B cell (primary cell): ENCODE data around the gene NEUROD2. TPM values are rescaled to one million over a fixed set of nuclear protein-coding genes. Genes with fewer than 3 reads are reported as not detected.

ENCODE experiments used
- ATAC-seq: fragments of 200-7000 bp; cut with Tn5 transposase; one replicate; pipeline ENCODE4 v1.10.0; 2021; ENCODE audit warnings: low read depth, mild to moderate bottlenecking, moderate number of reproducible peaks, moderate library complexity
- CTCF ChIA-PET: fragments of 350-600 bp; sonication (Branson Sonifier 250); formaldehyde crosslinking; loops from one replicate; lab custom pipeline; 2021; ENCODE audit warnings: antibody characterized with exemption, inconsistent platforms; lab: Charles Lee
- POLR2A ChIA-PET: fragments of 350-600 bp; sonication (Branson Sonifier 250); formaldehyde crosslinking; loops from one replicate; lab custom pipeline; 2021; ENCODE audit warnings: antibody characterized with exemption; lab: Charles Lee
- DNase-seq: peaks from one replicate; pipeline ENCODE4 v3.0.0; 2013
- H2AFZ ChIP-seq: 2 replicates; pipeline ENCODE4 v1.6.1; 2012; ENCODE audit warnings: mild to moderate bottlenecking, low read depth, low read length; ENCODE audit not compliant: insufficient read depth, poor library complexity, severe bottlenecking
- H3K27ac ChIP-seq, 2 donors: 1 replicate in 1 of 2; 2 replicates in 1 of 2; pipeline ENCODE4 v1.5.1; 2012 to 2013; ENCODE audit warnings: low read length in 2 of 2, mild to moderate bottlenecking in 2 of 2, moderate library complexity in 1 of 2
- H3K27me3 ChIP-seq, 4 experiments: fragments of 200-600 bp in 1 of 4; sonication (generic) in 1 of 4; replicated peaks in 1 of 4; 1 replicate in 2 of 4; 2 replicates in 2 of 4; pipeline versions ENCODE4 v1.6.1 to v1.7.0; 2013 to 2016; ENCODE audit warnings: low read length in 3 of 4, mild to moderate bottlenecking in 2 of 4, mixed read lengths in 1 of 4, moderate library complexity in 1 of 4; ENCODE audit not compliant: insufficient read depth in 4 of 4, control insufficient read depth in 3 of 4; ENCODE audit errors: control extremely low read depth in 1 of 4
- H3K36me3 ChIP-seq, 2 experiments: replicated peaks in 1 of 2; 1 replicate in 1 of 2; 2 replicates in 1 of 2; pipeline versions ENCODE4 v1.6.1 to v1.7.1; 2013; ENCODE audit warnings: low read length in 1 of 2; ENCODE audit not compliant: insufficient read depth in 2 of 2, control insufficient read depth in 1 of 2; ENCODE audit errors: control extremely low read depth in 1 of 2, extremely low read depth in 1 of 2
- H3K4me1 ChIP-seq, 2 donors: fragments of 200-600 bp in 1 of 2; sonication (generic) in 1 of 2; 1 replicate in 1 of 2; 2 replicates in 1 of 2; pipeline versions ENCODE4 v1.5.1 to v1.6.1; 2013 to 2017; ENCODE audit warnings: low read length in 2 of 2; ENCODE audit not compliant: control insufficient read depth in 2 of 2, insufficient read depth in 2 of 2
- H3K4me2 ChIP-seq: replicated peaks from 2 replicates; pipeline ENCODE3; 2012; ENCODE audit warnings: mild to moderate bottlenecking, low read depth, low read length; ENCODE audit not compliant: poor library complexity, severe bottlenecking
- H3K4me3 ChIP-seq, 5 experiments: fragments of 200-600 bp in 1 of 5; sonication (generic) in 1 of 5; 1 replicate in 3 of 5; 2 replicates in 2 of 5; pipeline versions ENCODE4 v1.5.1 to v1.7.0; 2011 to 2016; ENCODE audit warnings: low read length in 4 of 5, mild to moderate bottlenecking in 4 of 5, low read depth in 2 of 5, control low read depth in 1 of 5, moderate library complexity in 1 of 5; ENCODE audit not compliant: insufficient read depth in 1 of 5; ENCODE audit errors: control extremely low read depth in 1 of 5, extremely low read depth in 1 of 5
- H3K79me2 ChIP-seq: fragments of 200-600 bp; sonication (generic); one replicate; pipeline ENCODE4 v1.6.0; 2016; ENCODE audit warnings: low read length; ENCODE audit not compliant: control insufficient read depth, insufficient read depth
- H3K9ac ChIP-seq: fragments of 200-600 bp; sonication (generic); 2 replicates; pipeline ENCODE4 v1.6.1; 2017; ENCODE audit warnings: mild to moderate bottlenecking, low read length, moderate library complexity
- H3K9me3 ChIP-seq, 3 donors: one replicate each; pipeline versions ENCODE4 v1.6.1 to v1.7.1; 2013; ENCODE audit warnings: low read length in 2 of 3; ENCODE audit not compliant: control insufficient read depth in 2 of 3, insufficient read depth in 1 of 3; ENCODE audit errors: control extremely low read depth in 1 of 3
- H4K20me1 ChIP-seq: 2 replicates; pipeline ENCODE4 v1.6.0; 2012; ENCODE audit warnings: mild to moderate bottlenecking, low read length; ENCODE audit not compliant: insufficient read depth, control insufficient read depth, poor library complexity, severe bottlenecking
- H3K27ac Mint-ChIP-seq: one replicate; pipeline ENCODE4 v1.8.0; 2021; ENCODE audit warnings: mixed read lengths
- H3K27me3 Mint-ChIP-seq: one replicate; pipeline ENCODE4 v1.8.0; 2021; ENCODE audit warnings: mixed read lengths
- H3K4me1 Mint-ChIP-seq: one replicate; pipeline ENCODE4 v1.8.0; 2021; ENCODE audit warnings: mixed read lengths
- H3K4me3 Mint-ChIP-seq: one replicate; pipeline ENCODE4 v1.8.0; 2021; ENCODE audit warnings: mixed read lengths
- H3K9me3 Mint-ChIP-seq: one replicate; pipeline ENCODE4 v1.8.0; 2022; ENCODE audit warnings: mixed read lengths; ENCODE audit not compliant: insufficient read depth
- EZH2 ChIP-seq: IDR thresholded peaks from 2 replicates; pipeline ENCODE4 v1.6.1; 2012; ENCODE audit warnings: borderline replicate concordance, low read depth, mild to moderate bottlenecking, moderate library complexity, low read length; ENCODE audit not compliant: insufficient read depth, poor library complexity, severe bottlenecking
- WGBS: methylation state at CpG from one replicate; pipeline ENCODE4 v1.1.5; 2013; ENCODE audit warnings: missing lambda C conversion rate; ENCODE audit not compliant: insufficient coverage; 5-methylcytosine and 5-hydroxymethylcytosine counted together
- intact Hi-C: fragments of 100-400 bp; cut with micrococcal nuclease; formaldehyde crosslinking; loops from one replicate; pipeline ENCODE4 v1.10.0; 2022
- polyA plus RNA-seq: library from polyadenylated mRNA; depleted of rRNA; stranded (reverse); fragments of >200 nt; gene quantifications from 2 replicates; pipeline ENCODE4 v1.2.3, GENCODE V29; 2012
- total RNA-seq, 2 donors: library from RNA; stranded (reverse); fragments of 120-200 nt in 1 of 2; gene quantifications; 1 replicate in 1 of 2; 2 replicates in 1 of 2; pipeline versions ENCODE4 v1.2.3 to v1.2.4, GENCODE V29; 2013 to 2022
- TF ChIP-seq, protein P1 (sequence below): fragments of 200-600 bp; IDR thresholded peaks from one replicate; pipeline ENCODE4 v1.8.0; 2022; ENCODE audit warnings: antibody characterized with exemption, mild to moderate bottlenecking

Gene NEUROD2
- total and polyA plus RNA-seq, 2 donors (not counting 1 experiment from before 2014, with no cell fraction given): 0.04 TPM; not detected in 1

DNA sequence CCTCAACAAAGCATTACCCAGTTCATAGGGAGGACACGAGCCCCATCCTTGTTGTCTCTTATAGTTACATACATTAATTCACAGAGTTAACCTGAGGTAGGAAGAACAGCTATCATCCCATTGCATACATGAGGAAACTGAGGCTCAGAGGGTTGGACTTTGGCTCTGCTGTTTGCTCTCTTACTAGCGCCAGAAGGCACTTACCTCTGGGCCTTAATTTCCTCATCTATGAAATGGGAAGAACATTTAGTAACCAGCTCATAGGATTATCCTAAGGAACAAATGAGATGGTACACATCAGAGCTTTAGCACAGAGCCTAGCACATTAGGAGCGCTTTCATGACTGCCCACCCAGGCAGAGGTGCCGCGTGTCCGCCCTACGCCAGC, 27.6 kb downstream of the NEUROD2 start:
- Histone ChIP-seq H3K27me3 (peaks cover 0 to 3% (median 0%) of the 10 kb centered on the region in 4 experiments), H3K4me2 (no peak overlapping the region), H3K27ac (no peak overlapping the region), H4K20me1 (no peaks in the 10 kb centered on the region), H3K36me3 (no peaks in the 10 kb centered on the region), H3K9me3 (no peaks in the 10 kb centered on the region), H3K4me3 (no peak overlapping the region), H3K9ac (no peak overlapping the region), H3K79me2 (no peaks in the 10 kb centered on the region), H3K4me1 (no peaks in the 10 kb centered on the region), H2AFZ (no peak overlapping the region)
- Mint-ChIP-seq H3K27ac (no peak overlapping the region), H3K27me3 (peaks cover 12% of the 10 kb centered on the region), H3K4me3 (no peak overlapping the region), H3K9me3 (no peaks in the 10 kb centered on the region), H3K4me1 (no peaks in the 10 kb centered on the region)
- DNase-seq (no peak), ATAC-seq (no peak)
- 98% methylated on average over 5 of the region's 7 CpGs for WGBS
- POLR2A ChIA-PET: no interaction called here
- no peak for TF ChIP-seq EZH2
- TF ChIP-seq, protein P1, sequence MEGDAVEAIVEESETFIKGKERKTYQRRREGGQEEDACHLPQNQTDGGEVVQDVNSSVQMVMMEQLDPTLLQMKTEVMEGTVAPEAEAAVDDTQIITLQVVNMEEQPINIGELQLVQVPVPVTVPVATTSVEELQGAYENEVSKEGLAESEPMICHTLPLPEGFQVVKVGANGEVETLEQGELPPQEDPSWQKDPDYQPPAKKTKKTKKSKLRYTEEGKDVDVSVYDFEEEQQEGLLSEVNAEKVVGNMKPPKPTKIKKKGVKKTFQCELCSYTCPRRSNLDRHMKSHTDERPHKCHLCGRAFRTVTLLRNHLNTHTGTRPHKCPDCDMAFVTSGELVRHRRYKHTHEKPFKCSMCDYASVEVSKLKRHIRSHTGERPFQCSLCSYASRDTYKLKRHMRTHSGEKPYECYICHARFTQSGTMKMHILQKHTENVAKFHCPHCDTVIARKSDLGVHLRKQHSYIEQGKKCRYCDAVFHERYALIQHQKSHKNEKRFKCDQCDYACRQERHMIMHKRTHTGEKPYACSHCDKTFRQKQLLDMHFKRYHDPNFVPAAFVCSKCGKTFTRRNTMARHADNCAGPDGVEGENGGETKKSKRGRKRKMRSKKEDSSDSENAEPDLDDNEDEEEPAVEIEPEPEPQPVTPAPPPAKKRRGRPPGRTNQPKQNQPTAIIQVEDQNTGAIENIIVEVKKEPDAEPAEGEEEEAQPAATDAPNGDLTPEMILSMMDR: no peak
- intact Hi-C loops: no loop called here
- CTCF ChIA-PET: interaction anchor here (0.7 to 1.0 kb wide), 2 partner anchors 25 to 42 kb away, joined by 3 to 5 read pairs; no protein-coding TSS in a partner anchor

DNA sequence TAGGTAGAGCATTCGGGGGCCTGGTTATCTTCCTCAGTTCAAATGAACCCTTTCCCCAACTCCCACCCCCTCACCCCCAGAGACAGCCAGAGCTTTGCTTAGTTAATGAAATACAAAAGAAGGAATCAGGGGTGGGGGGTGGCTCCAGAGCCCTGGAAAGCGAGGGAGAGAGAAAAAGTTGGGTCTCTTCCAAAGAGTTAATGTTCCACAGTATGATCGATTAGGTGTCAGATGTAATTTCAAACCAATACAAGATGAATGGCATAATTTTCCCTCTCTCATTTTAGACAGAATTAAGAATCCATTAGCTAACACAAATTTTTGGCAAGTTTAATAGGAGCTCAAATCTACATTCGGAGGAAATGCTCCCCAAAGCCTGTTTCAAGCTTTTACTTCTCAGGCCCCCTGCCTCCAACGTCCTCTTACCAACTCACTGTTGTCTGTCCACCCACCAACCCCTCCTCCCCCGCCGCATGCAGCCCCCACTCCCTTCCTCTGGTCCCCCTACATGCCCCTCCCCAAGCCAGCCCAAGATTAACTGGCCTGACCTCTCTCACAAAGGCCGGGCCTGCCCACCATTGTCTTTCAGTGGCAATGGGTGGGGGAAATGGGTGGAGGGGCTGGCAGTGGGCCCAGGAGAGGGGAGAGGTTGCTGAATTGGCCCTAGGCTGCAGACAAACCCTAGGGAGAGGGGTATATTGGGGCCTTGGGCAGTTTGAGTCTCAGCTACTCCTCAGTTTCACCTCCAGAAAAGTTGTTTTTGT, 28.2 kb downstream of the NEUROD2 start:
- no peak overlapping the region for H3K27ac ChIP-seq
- ATAC-seq (no peak), DNase-seq (no peak)
- CTCF ChIA-PET: interaction anchor here (0.7 to 1.0 kb wide), 2 partner anchors 24 to 42 kb away, joined by 3 to 5 read pairs; no protein-coding TSS in a partner anchor
- no peak overlapping the region for H3K27ac Mint-ChIP-seq
- no peaks in the 10 kb centered on the region for H4K20me1 ChIP-seq
- no peak overlapping the region for H3K4me3 ChIP-seq
- H3K9me3 ChIP-seq: no peaks in the 10 kb centered on the region
- H3K4me1 Mint-ChIP-seq: no peaks in the 10 kb centered on the region
- H3K9me3 Mint-ChIP-seq: no peaks in the 10 kb centered on the region
- POLR2A ChIA-PET: no interaction called here
- H3K27me3 Mint-ChIP-seq: peaks cover 17% of the 10 kb centered on the region
- no peaks in the 10 kb centered on the region for H3K4me1 ChIP-seq
- H3K27me3 ChIP-seq: peaks cover 0 to 4% (median 0%) of the 10 kb centered on the region in 4 experiments
- H3K79me2 ChIP-seq: no peaks in the 10 kb centered on the region
- H3K4me3 Mint-ChIP-seq: no peak overlapping the region
- intact Hi-C loops: no loop called here
- H3K36me3 ChIP-seq: no peaks in the 10 kb centered on the region
- H3K4me2 ChIP-seq: no peak overlapping the region
- H2AFZ ChIP-seq: no peak overlapping the region
- no peak overlapping the region for H3K9ac ChIP-seq
- 80% methylated on average over 2 of the region's 8 CpGs for WGBS
- TF ChIP-seq EZH2: no peak
- TF ChIP-seq, protein P1: no peak
